Measurements from ENCODE around the gene ZNF134. TPM values are rescaled to one million over a fixed set of nuclear protein-coding genes. Genes with fewer than 3 reads are reported as not detected.

The ZNF134 gene
- total RNA-seq, 3 donors from 2014 or later, result 9.0 to 20.0 (median 9.2) TPM

DNA sequence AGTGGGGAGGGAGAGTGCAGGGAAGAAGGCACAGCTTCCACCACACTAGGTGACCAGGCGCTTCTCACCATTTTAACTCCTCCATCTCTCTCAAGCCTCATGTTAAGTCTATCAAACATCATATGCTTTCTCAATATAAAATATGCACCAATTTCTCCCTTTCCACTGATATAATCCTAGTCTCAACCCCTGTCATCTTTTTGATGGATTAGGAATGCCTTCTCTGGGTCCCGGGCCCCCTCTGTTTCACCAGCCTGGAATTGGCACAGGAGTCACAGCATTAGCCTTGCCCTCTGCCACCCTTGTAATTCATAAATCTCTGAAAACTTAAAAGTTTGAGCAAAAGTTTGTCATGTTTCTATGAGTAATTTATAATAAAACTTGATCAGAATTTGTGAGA lies 54.6 kb downstream of the ZNF134 start, which contains the start of gene ZSCAN4:
Gene ZSCAN4, plus strand, starts transcription at position 301 of the 400 bp plus-strand sequence. CDS start 7,211 bp downstream, outside the sequence.
- TF ChIP-seq, protein P1, sequence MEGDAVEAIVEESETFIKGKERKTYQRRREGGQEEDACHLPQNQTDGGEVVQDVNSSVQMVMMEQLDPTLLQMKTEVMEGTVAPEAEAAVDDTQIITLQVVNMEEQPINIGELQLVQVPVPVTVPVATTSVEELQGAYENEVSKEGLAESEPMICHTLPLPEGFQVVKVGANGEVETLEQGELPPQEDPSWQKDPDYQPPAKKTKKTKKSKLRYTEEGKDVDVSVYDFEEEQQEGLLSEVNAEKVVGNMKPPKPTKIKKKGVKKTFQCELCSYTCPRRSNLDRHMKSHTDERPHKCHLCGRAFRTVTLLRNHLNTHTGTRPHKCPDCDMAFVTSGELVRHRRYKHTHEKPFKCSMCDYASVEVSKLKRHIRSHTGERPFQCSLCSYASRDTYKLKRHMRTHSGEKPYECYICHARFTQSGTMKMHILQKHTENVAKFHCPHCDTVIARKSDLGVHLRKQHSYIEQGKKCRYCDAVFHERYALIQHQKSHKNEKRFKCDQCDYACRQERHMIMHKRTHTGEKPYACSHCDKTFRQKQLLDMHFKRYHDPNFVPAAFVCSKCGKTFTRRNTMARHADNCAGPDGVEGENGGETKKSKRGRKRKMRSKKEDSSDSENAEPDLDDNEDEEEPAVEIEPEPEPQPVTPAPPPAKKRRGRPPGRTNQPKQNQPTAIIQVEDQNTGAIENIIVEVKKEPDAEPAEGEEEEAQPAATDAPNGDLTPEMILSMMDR (IDR thresholded peaks at IDR 0.05), result no peak
- no peaks in the 10 kb centered on the region for H3K36me3 ChIP-seq (ENCODE audit: low read depth)
- ATAC-seq, result no peak
- no peaks in the 10 kb centered on the region for H3K4me1 ChIP-seq (ENCODE audit: low read depth)
- no peak within 1 kb of the TSS for H3K4me3 ChIP-seq
- H3K9me3 ChIP-seq, result no peaks in the 10 kb centered on the region
- DNase-seq, result no peak
- intact Hi-C loops (cut with DNase I, micrococcal nuclease), result no loop called here

DNA sequence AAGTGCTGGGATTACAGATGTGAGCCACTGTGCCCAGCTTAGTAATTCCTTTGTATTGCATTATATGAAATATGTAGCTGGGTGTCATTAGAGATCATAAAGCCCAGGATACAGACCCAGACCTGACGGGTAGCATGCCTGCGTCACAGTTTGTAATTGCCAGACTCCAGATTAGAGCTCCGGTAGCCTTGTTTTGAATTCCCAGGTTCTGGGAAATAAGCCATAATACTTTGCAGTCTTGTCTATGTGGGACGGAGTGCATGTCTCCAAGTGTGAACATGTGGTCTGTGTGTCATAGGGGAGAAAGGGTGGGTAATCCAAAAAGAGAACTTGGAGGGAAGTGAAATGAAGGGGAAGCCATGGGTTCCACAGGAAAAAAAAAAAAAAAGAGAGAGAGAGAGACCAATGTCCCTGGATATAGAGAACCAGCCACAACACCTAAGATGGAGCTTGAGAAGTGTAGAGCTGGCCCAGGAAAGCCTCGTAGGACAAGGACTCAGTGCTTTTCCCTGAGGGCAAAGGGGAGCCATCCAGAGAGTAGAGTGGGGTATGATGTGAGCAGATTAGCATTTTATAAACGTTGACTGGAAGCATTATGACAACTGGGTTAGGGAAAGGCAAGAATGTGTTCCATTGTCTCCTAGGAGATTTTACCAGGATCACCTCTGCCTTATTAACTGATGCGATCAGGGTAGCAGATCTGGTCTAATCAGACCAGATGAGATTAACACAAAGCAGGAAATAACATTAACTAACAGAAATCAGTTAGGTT lies 57.3 kb downstream of the ZNF134 start:
- TF ChIP-seq, protein P1 (IDR thresholded peaks at IDR 0.05), result no peak
- intact Hi-C loops (cut with DNase I, micrococcal nuclease), result no loop called here
- ATAC-seq (no peak), DNase-seq (no peak)
- Histone ChIP-seq H3K4me1 (ENCODE audit: low read depth) (no peaks in the 10 kb centered on the region), H3K9me3 (peaks cover 4% of the 10 kb centered on the region), H3K4me3 (no peak overlapping the region), H3K36me3 (ENCODE audit: low read depth) (no peaks in the 10 kb centered on the region)

DNA sequence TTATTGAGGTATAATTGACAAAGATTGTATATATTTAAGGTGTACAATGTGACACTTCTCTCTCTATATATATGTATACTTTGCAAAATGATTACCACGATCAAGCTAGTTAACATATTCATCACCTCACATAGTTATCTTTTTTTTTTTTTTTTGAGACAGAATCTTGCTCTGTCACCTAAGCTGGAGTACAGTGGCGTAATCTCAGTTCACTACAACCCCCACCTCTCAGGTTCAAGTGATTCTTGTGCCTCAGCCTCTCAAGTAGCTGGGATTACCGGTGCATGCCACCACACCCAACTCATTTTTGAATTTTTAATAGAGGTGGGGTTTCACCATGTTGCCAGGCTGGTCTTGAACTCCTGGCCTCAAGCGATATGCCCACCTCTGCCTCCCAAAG lies 58.4 kb downstream of the ZNF134 start:
- Histone ChIP-seq H3K9me3 (peaks cover 7% of the 10 kb centered on the region), H3K36me3 (ENCODE audit: low read depth) (no peaks in the 10 kb centered on the region), H3K4me1 (ENCODE audit: low read depth) (no peaks in the 10 kb centered on the region), H3K4me3 (no peak overlapping the region)
- intact Hi-C loops (cut with DNase I, micrococcal nuclease), result no loop called here
- DNase-seq (no peak), ATAC-seq (no peak)
- TF ChIP-seq, protein P1 (IDR thresholded peaks at IDR 0.05), result no peak

Other genes starting within 250 kb of the ZNF134 start
- gene ZNF548, start 224.4 kb upstream of the ZNF134 start, total RNA-seq, result 10 to 100 TPM in 2 of 3 donors, 1 to 10 TPM in 1; 8.3 to 23.2 (median 10.3) TPM
- 10 to 100 TPM in 2 of 3 donors, 1 to 10 TPM in 1; 8.3 to 13.4 (median 11.0) TPM for gene ZNF17, start 203.1 kb upstream of the ZNF134 start, total RNA-seq
- gene ZNF749, start 178.9 kb upstream of the ZNF134 start, total RNA-seq, result 1 to 10 TPM; 4.7 to 8.7 (median 8.0) TPM
- gene VN1R1, start 157.1 kb upstream of the ZNF134 start, total RNA-seq, result 1 to 10 TPM in 1 of 3 donors, not detected in 2; 2.2 TPM
- 1 to 10 TPM; 2.9 to 10.0 (median 5.9) TPM for gene ZNF772, start 136.7 kb upstream of the ZNF134 start, total RNA-seq
- gene ZNF419, start 126.5 kb upstream of the ZNF134 start, total RNA-seq, result 1 to 10 TPM; 3.9 to 8.4 (median 5.2) TPM
- gene ZNF773, start 114.3 kb upstream of the ZNF134 start, total RNA-seq, result 1 to 10 TPM; 5.7 to 6.9 (median 6.9) TPM
- 1 to 10 TPM; 2.3 to 6.3 (median 3.7) TPM for gene ZNF549, start 86.9 kb upstream of the ZNF134 start, total RNA-seq
- gene ZNF550, start 54.4 kb upstream of the ZNF134 start, total RNA-seq, result 1 to 10 TPM; 3.0 to 7.0 (median 4.5) TPM
- gene ZNF416, start 35.3 kb upstream of the ZNF134 start, total RNA-seq, result 1 to 10 TPM; 2.0 to 5.0 (median 2.9) TPM
- gene ZIK1, start 30.1 kb upstream of the ZNF134 start, total RNA-seq, result 1 to 10 TPM; 1.2 to 6.2 (median 1.3) TPM
- gene ZNF530, start 14.4 kb upstream of the ZNF134 start, total RNA-seq, result 1 to 10 TPM; 1.7 to 3.1 (median 2.3) TPM
- 10 to 100 TPM in 1 of 3 donors, 1 to 10 TPM in 2; 7.9 to 16.3 (median 9.4) TPM for gene ZNF211, start 18.9 kb downstream of the ZNF134 start, total RNA-seq
- gene ZSCAN4, start 54.7 kb downstream of the ZNF134 start, total RNA-seq, result under 1 TPM in 1 of 3 donors, not detected in 2; 0.16 TPM
- 1 to 10 TPM; 4.7 to 5.2 (median 4.9) TPM for gene ZNF551, start 67.7 kb downstream of the ZNF134 start, total RNA-seq
- 10 to 100 TPM in 1 of 3 donors, 1 to 10 TPM in 1, under 1 TPM in 1; 0.72 to 13.7 (median 1.5) TPM for gene ZNF154, start 95.0 kb downstream of the ZNF134 start, total RNA-seq
- gene ZNF671, start 113.4 kb downstream of the ZNF134 start, total RNA-seq, result 1 to 10 TPM; 2.6 to 9.2 (median 2.9) TPM
- 10 to 100 TPM; 10.4 to 16.5 (median 14.5) TPM for gene ZNF776, start 132.6 kb downstream of the ZNF134 start, total RNA-seq
- gene ZNF586, start 155.4 kb downstream of the ZNF134 start, total RNA-seq, result 10 to 100 TPM; 16.4 to 25.2 (median 20.4) TPM
- 10 to 100 TPM; 18.7 to 33.1 (median 27.9) TPM for gene ZNF552, start 200.7 kb downstream of the ZNF134 start, total RNA-seq
- 10 to 100 TPM; 13.9 to 21.1 (median 18.3) TPM for gene ZNF587B, start 216.1 kb downstream of the ZNF134 start, total RNA-seq
- 10 to 100 TPM; 51.9 to 80.7 (median 61.0) TPM for gene ZNF587, start 235.6 kb downstream of the ZNF134 start, total RNA-seq

All from mucosa of descending colon (tissue), 3 donors.